H9 (cell line): ENCODE measurements around the gene APPL2. TPM values are rescaled to one million over a fixed set of nuclear protein-coding genes. Genes with fewer than 3 reads are reported as not detected.

Source experiments
- DNase-seq: peaks from one replicate; pipeline ENCODE4 v3.0.0-alpha.2; 2017
- H2AFZ ChIP-seq: one replicate; pipeline ENCODE4 v1.6.1; 2013; ENCODE audit warnings: mild to moderate bottlenecking, low read length, control low read depth, moderate library complexity
- H2AK5ac ChIP-seq: 2 replicates; pipeline ENCODE4 v1.6.1; 2013; ENCODE audit warnings: low read length, control low read depth, mixed read lengths; ENCODE audit not compliant: insufficient read length
- H2BK120ac ChIP-seq: one replicate; pipeline ENCODE4 v1.6.1; 2013; ENCODE audit warnings: low read depth, mild to moderate bottlenecking, low read length, control low read depth, inconsistent platforms; ENCODE audit not compliant: poor library complexity, severe bottlenecking
- H2BK12ac ChIP-seq: 2 replicates; pipeline ENCODE4 v1.6.1; 2013; ENCODE audit warnings: low read length, control low read depth, mixed read lengths, low read depth; ENCODE audit not compliant: insufficient read length
- H2BK15ac ChIP-seq: 2 replicates; pipeline ENCODE4 v1.6.1; 2013; ENCODE audit warnings: low read depth, low read length, control low read depth
- H2BK20ac ChIP-seq: one replicate; pipeline ENCODE4 v1.6.1; 2013; ENCODE audit warnings: low read depth, mild to moderate bottlenecking, low read length, control low read depth, inconsistent platforms; ENCODE audit not compliant: poor library complexity, severe bottlenecking
- H2BK5ac ChIP-seq: 2 replicates; pipeline ENCODE4 v1.6.1; 2013; ENCODE audit warnings: low read length, control low read depth, mixed read lengths; ENCODE audit not compliant: insufficient read length
- H3K14ac ChIP-seq: 2 replicates; pipeline ENCODE4 v1.6.1; 2013; ENCODE audit warnings: low read length, control low read depth; ENCODE audit not compliant: insufficient read depth
- H3K18ac ChIP-seq: 2 replicates; pipeline ENCODE4 v1.6.1; 2013; ENCODE audit warnings: low read depth, mild to moderate bottlenecking, mixed read lengths, low read length, control low read depth; ENCODE audit not compliant: insufficient read length
- H3K23ac ChIP-seq: 2 replicates; pipeline ENCODE4 v1.6.1; 2013; ENCODE audit warnings: low read length, control low read depth, mixed read lengths, low read depth; ENCODE audit not compliant: insufficient read length
- H3K23me2 ChIP-seq: 2 replicates; pipeline ENCODE4 v1.6.1; 2013; ENCODE audit warnings: low read depth, mild to moderate bottlenecking, mixed read lengths, low read length, control low read depth; ENCODE audit not compliant: insufficient read length, poor library complexity, severe bottlenecking
- H3K27ac ChIP-seq: 2 replicates; pipeline ENCODE4 v1.5.1; 2013; ENCODE audit warnings: low read length, control low read depth, mixed read lengths, low read depth; ENCODE audit not compliant: insufficient read length
- H3K27me3 ChIP-seq: 2 replicates; pipeline ENCODE4 v1.6.1; 2013; ENCODE audit warnings: low read length, control low read depth, inconsistent platforms; ENCODE audit not compliant: insufficient read depth
- H3K4ac ChIP-seq: 2 replicates; pipeline ENCODE4 v1.6.1; 2013; ENCODE audit warnings: low read depth, mild to moderate bottlenecking, control low read depth, inconsistent platforms, low read length, moderate library complexity
- H3K4me1 ChIP-seq: 2 replicates; pipeline ENCODE4 v1.6.1; 2013; ENCODE audit warnings: low read length, control low read depth, inconsistent platforms; ENCODE audit not compliant: insufficient read depth
- H3K4me2 ChIP-seq: 2 replicates; pipeline ENCODE4 v1.6.1; 2013; ENCODE audit warnings: low read length, control low read depth, mixed read lengths; ENCODE audit not compliant: insufficient read length, insufficient read depth
- H3K56ac ChIP-seq: 2 replicates; pipeline ENCODE4 v1.6.1; 2013; ENCODE audit warnings: low read depth, mild to moderate bottlenecking, mixed read lengths, low read length, control low read depth; ENCODE audit not compliant: insufficient read length
- H3K79me1 ChIP-seq: 2 replicates; pipeline ENCODE4 v1.6.1; 2013; ENCODE audit warnings: low read depth, mild to moderate bottlenecking, moderate library complexity, low read length, control low read depth, inconsistent platforms; ENCODE audit not compliant: insufficient read depth, poor library complexity, severe bottlenecking
- H3K79me2 ChIP-seq: 2 replicates; pipeline ENCODE4 v1.6.1; 2013; ENCODE audit warnings: low read length, control low read depth, inconsistent platforms; ENCODE audit not compliant: insufficient read depth
- H3K9ac ChIP-seq: 2 replicates; pipeline ENCODE4 v1.6.1; 2013; ENCODE audit warnings: low read length, control low read depth, mixed read lengths; ENCODE audit not compliant: insufficient read length; ENCODE audit errors: extremely low read depth
- H3K9me3 ChIP-seq: one replicate; pipeline ENCODE4 v1.6.1; 2013; ENCODE audit warnings: low read depth, low read length, inconsistent platforms; ENCODE audit not compliant: control insufficient read depth
- H3T11ph ChIP-seq: one replicate; pipeline ENCODE4 v1.6.1; 2013; ENCODE audit warnings: mild to moderate bottlenecking, low read length, control low read depth, inconsistent platforms
- H4K20me1 ChIP-seq: one replicate; pipeline ENCODE4 v1.6.1; 2013; ENCODE audit not compliant: control insufficient read depth, insufficient read length, insufficient read depth
- H4K5ac ChIP-seq: 2 replicates; pipeline ENCODE4 v1.6.1; 2013; ENCODE audit warnings: low read depth, mild to moderate bottlenecking, mixed read lengths, low read length, control low read depth; ENCODE audit not compliant: insufficient read length
- H4K8ac ChIP-seq: replicated peaks from 2 replicates; pipeline ENCODE4 v1.6.1; 2013; ENCODE audit warnings: low read length, control low read depth, mixed read lengths, low read depth; ENCODE audit not compliant: insufficient read length
- H4K91ac ChIP-seq: 2 replicates; pipeline ENCODE4 v1.6.1; 2013; ENCODE audit warnings: low read depth, mild to moderate bottlenecking, moderate library complexity, mixed read lengths, low read length, control low read depth; ENCODE audit not compliant: insufficient read length
- H3K27ac Mint-ChIP-seq, 3 experiments: 2 replicates in 2 of 3; 3 replicates in 1 of 3; pipeline ENCODE4 v1.8.0; 2020 to 2021; ENCODE audit warnings: mixed read lengths in 3 of 3, mild to moderate bottlenecking in 1 of 3, moderate library complexity in 1 of 3
- H3K27me3 Mint-ChIP-seq: 2 replicates; pipeline ENCODE4 v1.8.0; 2021; ENCODE audit warnings: low read depth, mild to moderate bottlenecking, moderate library complexity, mixed read lengths
- H3K36me3 Mint-ChIP-seq, 3 experiments: 2 replicates in 2 of 3; 3 replicates in 1 of 3; pipeline ENCODE4 v1.8.0; 2020 to 2021; ENCODE audit warnings: low read depth in 3 of 3, mixed read lengths in 3 of 3; ENCODE audit not compliant: insufficient read depth in 1 of 3
- H3K4me1 Mint-ChIP-seq, 2 experiments: 2 replicates each; pipeline ENCODE4 v1.8.0; 2020; ENCODE audit warnings: mixed read lengths in 2 of 2
- H3K4me3 Mint-ChIP-seq, 2 experiments: 2 replicates in 1 of 2; 3 replicates in 1 of 2; pipeline ENCODE4 v1.8.0; 2020 to 2021; ENCODE audit warnings: mild to moderate bottlenecking in 2 of 2, mixed read lengths in 2 of 2, moderate library complexity in 1 of 2
- H3K9me3 Mint-ChIP-seq, 2 experiments: 2 replicates in 1 of 2; 3 replicates in 1 of 2; pipeline ENCODE4 v1.8.0; 2020; ENCODE audit warnings: mild to moderate bottlenecking in 2 of 2, mixed read lengths in 2 of 2, moderate library complexity in 1 of 2
- CTCF ChIP-seq: fragments of 200-600 bp; sonication (generic); conservative IDR thresholded peaks from 3 replicates; pipeline ENCODE4 v1.8.0; 2021; ENCODE audit warnings: antibody characterized with exemption, mild to moderate bottlenecking
- WGBS: extraction: QIAGEN DNeasy Blood & Tissue Kit; methylation state at CpG from one replicate; pipeline ENCODE4 v1.1.7; 2013; ENCODE audit warnings: missing lambda C conversion rate, low lambda C conversion rate, mixed read lengths; ENCODE audit not compliant: insufficient read length; ENCODE audit errors: extremely low coverage; 5-methylcytosine and 5-hydroxymethylcytosine counted together
- total RNA-seq: library from RNA; stranded (reverse); gene quantifications from 2 replicates; pipeline ENCODE4 v1.2.1, GENCODE V29; 2021

The APPL2 gene
- total RNA-seq, 1 experiment from 2014 or later = 18.5 TPM

- H4K8ac ChIP-seq = no peak overlapping the region
- H3T11ph ChIP-seq = no peak overlapping the region
- H3K9me3 Mint-ChIP-seq = no peaks in the 10 kb centered on the region
- no peak overlapping the region for H4K5ac ChIP-seq
- no peak for TF ChIP-seq CTCF
- WGBS = no CpG with 5 or more reads among the region's 4 CpGs
- H2BK20ac ChIP-seq = no peak overlapping the region
- H3K79me2 ChIP-seq = no peaks in the 10 kb centered on the region
- H3K27me3 ChIP-seq = no peaks in the 10 kb centered on the region
- H2AK5ac ChIP-seq = no peak overlapping the region
- H2BK12ac ChIP-seq = no peak overlapping the region
- no peak overlapping the region for H2BK5ac ChIP-seq
- no peak overlapping the region for H3K23ac ChIP-seq
- H3K9me3 ChIP-seq = no peaks in the 10 kb centered on the region
- H3K18ac ChIP-seq = no peak overlapping the region
- H2BK15ac ChIP-seq = no peak overlapping the region
- no peak overlapping the region for H2BK120ac ChIP-seq
- DNase-seq = no peak
- no peak overlapping the region for H3K4ac ChIP-seq
- H3K56ac ChIP-seq = no peak overlapping the region
- no peaks in the 10 kb centered on the region for H3K27me3 Mint-ChIP-seq
- no peak overlapping the region for H2AFZ ChIP-seq
- H3K27ac ChIP-seq = no peak overlapping the region
- no peaks in the 10 kb centered on the region for H3K79me1 ChIP-seq
- H3K4me2 ChIP-seq = no peak overlapping the region
- H4K91ac ChIP-seq = no peak overlapping the region
- H3K4me3 Mint-ChIP-seq = no peak overlapping the region
- H3K9ac ChIP-seq = no peak overlapping the region
- no peaks in the 10 kb centered on the region for H3K23me2 ChIP-seq
- peak overlapping the region in 2 of 3 experiments; percentile 81 to 82; a peak in 4 of 7 replicates for H3K27ac Mint-ChIP-seq
- no peaks in the 10 kb centered on the region for H3K4me1 ChIP-seq
- no peaks in the 10 kb centered on the region for H4K20me1 ChIP-seq
- H3K14ac ChIP-seq = no peak overlapping the region
- peaks cover 6 to 11% of the 10 kb centered on the region in 2 experiments for H3K4me1 Mint-ChIP-seq
- H3K36me3 Mint-ChIP-seq = peaks cover 4 to 19% (median 13%) of the 10 kb centered on the region in 3 experiments; a peak in 6 of 7 replicates
Observed at GRCh38 chr12:105222284-105222655, 13.7 kb downstream of the APPL2 start.
